GM19023 (cell line): ENCODE data around the gene ELOB.

Source experiments
- ATAC-seq: cut with Tn5 transposase; IDR thresholded peaks from one replicate; pipeline ENCODE4 v1.9.1; 2021; ENCODE audit warnings: mild to moderate bottlenecking, moderate library complexity; ENCODE audit not compliant: unreplicated experiment

ELOB gene

GRCh38 chr16:2811703-2812471 is 34.8 kb upstream of the ELOB start:
- no peak for ATAC-seq

GRCh38 chr16:2810651-2811050 is 33.6 kb upstream of the ELOB start:
- no peak for ATAC-seq

GRCh38 chr16:2809149-2809760 is 32.2 kb upstream of the ELOB start:
- ATAC-seq: no peak

GRCh38 chr16:2808181-2808580 is 31.1 kb upstream of the ELOB start:
- no peak for ATAC-seq

GRCh38 chr16:2806286-2806685 is 29.2 kb upstream of the ELOB start:
- no peak for ATAC-seq

- ATAC-seq: no peak
Observed at GRCh38 chr16:2804728-2805127, 27.6 kb upstream of the ELOB start.

- no peak for ATAC-seq
Observed at GRCh38 chr16:2803545-2804195, 26.6 kb upstream of the ELOB start.

GRCh38 chr16:2799859-2800226 is 22.8 kb upstream of the ELOB start:
- no peak for ATAC-seq

GRCh38 chr16:2799205-2799858 is 22.3 kb upstream of the ELOB start:
- ATAC-seq: no peak

GRCh38 chr16:2798723-2799204 is 21.7 kb upstream of the ELOB start:
- no peak for ATAC-seq

- ATAC-seq: no peak
Observed at GRCh38 chr16:2795395-2796143, 18.5 kb upstream of the ELOB start.

GRCh38 chr16:2792940-2793339 is 15.9 kb upstream of the ELOB start:
- no peak for ATAC-seq

GRCh38 chr16:2791174-2791573 is 14.1 kb upstream of the ELOB start:
- no peak for ATAC-seq

GRCh38 chr16:2790631-2791030 is 13.6 kb upstream of the ELOB start:
- no peak for ATAC-seq

GRCh38 chr16:2787961-2788360 is 10.9 kb upstream of the ELOB start:
- ATAC-seq: no peak

GRCh38 chr16:2787406-2787805 is 10.3 kb upstream of the ELOB start, which contains the start of gene PRSS33:
Gene PRSS33, minus strand, starts transcription at chr16:2787560. Its CDS starts 1,013 bp downstream, at chr16:2786547.
- ATAC-seq: no peak

- ATAC-seq: no peak
Observed at GRCh38 chr16:2786826-2787151, 9.7 kb upstream of the ELOB start.

- ATAC-seq: no peak
Observed at GRCh38 chr16:2786061-2786825, 9.2 kb upstream of the ELOB start.

GRCh38 chr16:2785101-2785991 is 8.3 kb upstream of the ELOB start:
- ATAC-seq: no peak
